ENCODE results near the gene KRT4. TPM values are rescaled to one million over a fixed set of nuclear protein-coding genes. Genes with fewer than 3 reads are reported as not detected.
A peak's percentile ranks its signal among the peaks of the same experiment; 100 is the strongest.

Gene KRT4
- total RNA-seq, 3 donors from 2014 or later: not detected

DNA sequence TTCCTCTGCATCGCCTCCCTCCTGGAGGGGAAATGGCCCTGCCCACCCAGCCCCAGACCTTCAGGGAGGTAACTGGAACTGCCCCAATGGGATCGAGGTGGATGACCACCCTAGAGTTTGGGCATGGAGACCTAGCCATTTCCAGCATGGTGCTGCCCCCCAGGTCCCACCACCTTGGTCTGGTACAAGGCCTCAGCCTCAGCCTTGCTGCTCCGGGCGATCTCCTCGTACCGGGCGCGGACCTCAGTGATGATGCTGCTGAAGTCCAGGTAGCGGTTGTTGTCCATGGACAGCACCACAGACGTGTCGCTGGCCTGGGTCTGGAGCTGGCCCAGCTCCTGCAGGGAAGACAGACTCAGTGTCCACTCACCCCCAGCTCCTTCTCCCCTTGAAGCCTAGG lies 30.5 kb upstream of the KRT4 start:
- H3K36me3 Mint-ChIP-seq (ENCODE audit: insufficient read depth): no peaks in the 10 kb centered on the region
- peaks cover 7% of the 10 kb centered on the region for H3K27me3 Mint-ChIP-seq (ENCODE audit: low read depth)
- H3K9me3 Mint-ChIP-seq: no peaks in the 10 kb centered on the region
- no peak for ATAC-seq
- H3K4me3 Mint-ChIP-seq: no peak overlapping the region
- H3K4me1 Mint-ChIP-seq (ENCODE audit: low read depth): no peaks in the 10 kb centered on the region
- DNase-seq: no peak

DNA sequence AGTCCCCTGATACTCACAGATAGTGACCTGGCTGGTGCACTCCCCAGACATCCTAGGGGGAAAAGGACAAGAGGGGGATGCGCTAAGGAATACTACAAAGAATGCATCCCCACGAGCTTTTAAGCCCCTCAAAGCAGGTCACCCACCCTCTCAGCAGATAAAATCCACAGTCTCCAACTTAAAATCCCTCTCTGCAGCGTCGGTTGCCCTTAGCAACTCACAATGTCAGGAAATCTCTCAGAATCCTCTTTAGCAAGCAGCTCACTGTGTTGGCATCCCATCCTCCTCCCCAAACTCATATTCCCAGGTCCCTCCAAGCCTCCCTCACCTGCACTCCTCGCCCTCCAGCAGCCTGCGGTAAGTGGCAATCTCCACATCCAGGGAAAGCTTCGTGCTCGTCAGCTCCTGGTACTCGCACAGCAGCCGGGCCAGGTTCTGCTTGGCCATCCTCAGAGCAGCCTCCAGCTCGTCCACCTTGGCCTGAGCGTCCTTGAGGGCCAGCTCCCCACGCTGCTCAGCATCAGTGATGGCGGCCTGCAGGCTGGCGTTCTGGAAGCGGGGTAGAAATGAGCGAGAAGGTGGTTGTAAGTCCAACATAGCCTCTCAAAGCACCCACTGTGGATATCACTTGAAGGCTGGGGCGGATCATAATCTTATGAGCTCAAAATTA lies 25.7 kb upstream of the KRT4 start:
- H3K36me3 Mint-ChIP-seq (ENCODE audit: insufficient read depth): no peaks in the 10 kb centered on the region
- peaks cover 22% of the 10 kb centered on the region for H3K4me1 Mint-ChIP-seq (ENCODE audit: low read depth)
- peaks cover 10% of the 10 kb centered on the region for H3K27me3 Mint-ChIP-seq (ENCODE audit: low read depth)
- H3K9me3 Mint-ChIP-seq: no peaks in the 10 kb centered on the region
- no peak overlapping the region for H3K4me3 Mint-ChIP-seq
- DNase-seq (no peak), ATAC-seq (no peak)

DNA sequence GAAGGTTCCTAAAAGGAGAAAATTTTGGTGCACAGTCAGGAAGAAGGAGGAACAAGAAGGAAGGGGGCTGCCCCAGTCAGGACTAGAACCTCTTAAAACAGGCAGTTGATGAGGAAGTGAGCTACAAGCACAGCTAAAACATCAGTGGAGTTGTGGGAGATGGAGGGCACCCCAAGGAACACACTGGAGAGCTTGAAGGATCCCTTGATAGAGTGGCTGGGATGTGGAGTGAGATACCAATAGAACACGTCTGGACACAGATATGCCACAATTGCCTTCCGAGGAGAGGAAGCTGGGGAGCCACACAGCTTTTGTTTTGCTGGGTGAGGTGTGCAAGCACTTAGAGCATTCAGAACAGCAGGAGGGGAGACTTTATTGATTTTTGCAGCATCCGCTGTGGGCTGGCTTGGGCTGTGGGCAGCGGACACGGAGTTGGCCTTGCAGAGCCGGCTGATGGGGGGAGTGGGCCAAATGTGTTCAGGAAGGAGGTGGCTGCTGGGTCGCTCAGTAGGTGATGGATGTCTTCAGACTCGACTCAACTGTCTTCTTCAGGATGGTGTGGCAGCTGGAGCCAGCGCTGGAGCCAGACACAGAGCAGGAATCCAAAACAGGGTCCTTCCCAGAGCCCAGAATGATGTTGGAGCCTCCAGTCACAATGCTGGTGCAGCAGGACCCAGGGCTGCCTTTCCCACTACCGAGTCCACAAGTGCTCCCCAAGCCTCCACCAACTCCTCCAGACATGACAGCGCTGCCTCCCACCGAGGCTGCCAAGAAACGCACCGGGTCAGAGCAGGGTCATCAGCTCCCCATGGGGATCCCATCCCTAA lies 24.9 kb upstream of the KRT4 start:
- no peak overlapping the region for H3K4me3 Mint-ChIP-seq
- peaks cover 10% of the 10 kb centered on the region for H3K27me3 Mint-ChIP-seq (ENCODE audit: low read depth)
- no peaks in the 10 kb centered on the region for H3K9me3 Mint-ChIP-seq
- H3K4me1 Mint-ChIP-seq (ENCODE audit: low read depth): peaks cover 22% of the 10 kb centered on the region
- ATAC-seq (no peak), DNase-seq (no peak)
- H3K36me3 Mint-ChIP-seq (ENCODE audit: insufficient read depth): no peaks in the 10 kb centered on the region

DNA sequence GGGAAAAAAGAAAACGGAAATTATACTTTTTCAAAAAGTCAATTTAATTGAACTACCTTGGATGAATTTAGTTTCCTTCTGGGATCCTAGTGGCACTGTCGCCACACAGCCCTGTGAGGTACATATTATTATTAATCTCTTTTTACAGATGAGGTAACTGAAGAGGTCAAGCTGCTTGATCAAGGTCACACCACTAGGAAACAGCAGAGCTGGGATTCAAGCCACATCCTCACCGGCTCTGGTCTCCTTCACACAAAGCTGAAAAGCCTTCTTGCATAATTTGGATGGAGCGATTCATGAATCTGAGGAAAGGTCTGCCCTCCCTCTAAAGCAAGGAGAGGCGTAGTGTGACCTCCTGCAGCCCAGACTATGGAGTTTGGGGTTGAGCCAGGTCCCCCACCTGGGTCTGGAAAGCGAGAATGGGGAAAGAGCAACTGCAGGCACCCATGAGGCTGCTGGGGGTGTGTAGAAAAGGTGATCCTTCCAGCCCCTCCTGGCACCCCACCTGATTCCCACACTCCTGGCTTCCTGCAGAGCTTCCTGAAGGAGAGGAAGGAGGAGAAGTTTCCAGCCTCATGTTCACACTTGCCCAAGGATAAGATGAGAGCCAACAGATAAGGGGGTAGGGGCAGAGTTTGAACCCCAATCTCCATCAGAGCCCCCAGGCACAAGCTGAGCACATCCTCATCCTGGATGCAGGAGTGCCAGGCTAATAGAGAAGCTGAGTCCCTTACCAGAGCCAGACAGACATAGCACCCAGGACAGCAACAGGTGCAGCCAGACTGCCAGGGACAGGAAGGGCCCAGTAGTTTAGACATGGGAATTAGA lies 24.1 kb upstream of the KRT4 start:
- peaks cover 22% of the 10 kb centered on the region for H3K4me1 Mint-ChIP-seq (ENCODE audit: low read depth)
- no peak for DNase-seq
- ATAC-seq: no peak
- no peaks in the 10 kb centered on the region for H3K36me3 Mint-ChIP-seq (ENCODE audit: insufficient read depth)
- H3K4me3 Mint-ChIP-seq: no peak overlapping the region
- H3K9me3 Mint-ChIP-seq: no peaks in the 10 kb centered on the region
- H3K27me3 Mint-ChIP-seq (ENCODE audit: low read depth): peaks cover 10% of the 10 kb centered on the region

DNA sequence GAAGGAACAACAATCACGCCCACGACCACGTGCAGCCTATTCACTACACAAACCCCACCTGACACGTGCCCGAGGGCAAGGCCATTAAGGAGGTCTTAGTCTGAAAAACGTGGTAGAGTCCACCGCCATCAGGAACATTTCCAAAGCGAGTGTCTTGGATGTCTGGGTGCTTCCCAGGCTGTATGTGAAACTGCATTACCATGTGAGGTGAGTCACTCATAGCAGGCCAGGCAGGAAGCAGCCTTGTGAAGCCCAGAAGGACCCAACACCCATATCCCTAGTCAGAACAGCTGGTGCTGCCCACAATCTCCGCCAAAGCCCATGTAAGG lies 23.5 kb upstream of the KRT4 start:
- peaks cover 22% of the 10 kb centered on the region for H3K4me1 Mint-ChIP-seq (ENCODE audit: low read depth)
- DNase-seq (no peak), ATAC-seq (no peak)
- H3K4me3 Mint-ChIP-seq: no peak overlapping the region
- H3K27me3 Mint-ChIP-seq (ENCODE audit: low read depth): peaks cover 10% of the 10 kb centered on the region
- no peaks in the 10 kb centered on the region for H3K9me3 Mint-ChIP-seq
- H3K36me3 Mint-ChIP-seq (ENCODE audit: insufficient read depth): no peaks in the 10 kb centered on the region

DNA sequence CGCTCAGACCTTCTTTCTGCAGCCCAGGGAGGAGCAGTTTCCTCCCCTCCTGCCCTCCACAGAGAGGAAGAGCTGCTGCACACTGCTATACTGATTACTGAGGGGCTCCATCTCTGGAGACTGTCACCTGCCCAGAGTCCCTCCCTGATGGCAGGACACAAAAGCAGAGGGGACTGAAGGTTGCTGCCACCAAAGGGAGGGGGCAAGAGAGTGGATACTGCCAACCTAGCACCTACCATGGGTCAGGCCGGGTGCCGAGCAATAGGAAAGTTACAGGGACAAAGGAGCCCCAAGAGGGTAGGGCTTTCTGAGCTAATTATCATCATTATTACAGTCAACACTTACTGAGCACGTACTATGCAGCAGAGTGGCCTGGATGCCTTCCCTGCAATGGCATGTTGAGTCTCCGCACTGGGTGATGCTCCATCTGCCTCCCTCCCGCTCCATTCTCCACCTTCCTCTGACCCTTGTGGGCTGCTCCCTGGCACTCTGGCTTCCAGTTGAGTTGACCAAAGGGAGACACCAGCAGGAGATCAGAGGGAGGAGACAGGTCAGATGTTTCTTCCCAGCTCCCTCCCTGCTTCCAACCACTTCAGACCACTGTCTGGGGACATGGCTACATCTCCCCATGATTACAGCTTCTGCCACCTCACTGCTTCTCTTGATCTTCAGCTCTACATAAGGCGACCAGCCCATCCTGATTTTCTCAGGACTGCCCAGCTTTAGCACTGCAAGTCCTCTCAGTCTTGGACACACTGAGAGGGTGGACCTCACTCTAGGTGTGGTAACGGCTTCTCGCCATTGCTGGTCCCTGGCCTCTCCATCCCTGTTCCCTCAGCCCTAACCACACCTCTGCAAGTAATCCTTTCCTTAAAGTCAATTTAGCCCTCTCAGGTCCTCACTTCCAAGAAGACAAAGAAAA lies 22.8 kb upstream of the KRT4 start:
- ATAC-seq (peak; percentile 5 to 8), DNase-seq (no peak)
- peaks cover 22% of the 10 kb centered on the region for H3K4me1 Mint-ChIP-seq (ENCODE audit: low read depth)
- H3K27me3 Mint-ChIP-seq (ENCODE audit: low read depth): peaks cover 10% of the 10 kb centered on the region
- no peaks in the 10 kb centered on the region for H3K36me3 Mint-ChIP-seq (ENCODE audit: insufficient read depth)
- no peaks in the 10 kb centered on the region for H3K9me3 Mint-ChIP-seq
- H3K4me3 Mint-ChIP-seq: no peak overlapping the region

DNA sequence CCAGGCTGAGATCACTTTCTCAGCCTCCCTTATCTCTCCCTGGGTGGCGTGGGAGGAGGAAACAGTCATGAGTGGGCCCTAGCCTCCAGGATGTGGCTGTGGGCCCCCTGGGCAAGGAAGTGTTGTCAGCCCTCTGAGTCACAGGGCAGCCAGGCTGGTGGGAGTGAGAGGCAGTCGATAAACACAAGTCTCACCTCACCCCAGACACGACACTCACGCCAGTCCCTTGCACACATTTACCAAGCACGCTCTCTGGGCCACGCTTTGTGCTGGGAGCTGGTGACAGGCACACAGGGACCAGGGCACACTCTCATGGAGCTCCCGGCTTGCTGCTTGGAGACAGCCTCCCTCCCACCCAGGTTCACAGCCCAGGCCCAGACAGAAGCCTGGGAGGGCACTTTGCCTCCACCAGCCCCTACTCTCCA lies 22.1 kb upstream of the KRT4 start:
- no peaks in the 10 kb centered on the region for H3K9me3 Mint-ChIP-seq
- peak; percentile 56 for DNase-seq
- H3K27me3 Mint-ChIP-seq (ENCODE audit: low read depth): peaks cover 10% of the 10 kb centered on the region
- peak; percentile 91 to 96 for ATAC-seq
- peaks cover 22% of the 10 kb centered on the region for H3K4me1 Mint-ChIP-seq (ENCODE audit: low read depth)
- peak overlapping the region; percentile 35 for H3K4me3 Mint-ChIP-seq
- H3K36me3 Mint-ChIP-seq (ENCODE audit: insufficient read depth): no peaks in the 10 kb centered on the region

DNA sequence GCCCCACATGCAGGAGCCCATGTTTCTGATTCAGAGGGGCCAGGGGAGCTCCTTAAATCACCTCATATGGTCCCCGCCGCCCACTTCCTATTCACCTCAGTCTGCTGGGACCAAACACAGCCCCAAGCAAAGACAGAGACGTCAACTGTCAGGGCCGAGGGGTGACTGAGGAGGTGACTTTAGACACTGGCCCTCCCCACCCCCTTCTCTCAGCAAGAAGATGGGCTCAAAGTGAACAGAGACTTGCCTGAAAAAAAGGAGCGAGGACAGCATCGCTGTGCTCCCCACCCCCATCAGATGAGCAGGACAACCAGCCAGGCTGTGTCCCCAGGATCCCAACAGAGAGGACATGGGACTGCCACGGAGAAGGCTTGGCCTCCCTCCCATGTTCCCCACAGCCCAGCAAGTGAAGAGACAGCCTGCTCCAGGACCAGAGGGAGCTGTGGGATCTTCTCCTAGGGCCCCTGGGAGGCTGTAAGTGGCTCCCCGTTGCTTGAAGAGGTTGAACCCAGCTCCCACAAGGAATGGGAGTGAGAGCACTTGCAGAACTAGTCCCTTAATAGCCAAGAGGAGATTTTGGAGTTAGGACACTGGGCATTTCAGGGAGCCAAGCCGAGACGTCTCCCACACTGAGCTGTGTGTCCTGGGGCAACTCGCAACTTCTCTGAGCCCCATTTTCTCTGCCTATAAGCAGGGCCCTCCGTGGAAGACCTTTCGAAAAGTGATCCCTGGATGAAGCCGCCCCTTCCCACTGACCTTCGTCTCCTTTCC lies 21.5 kb upstream of the KRT4 start:
- no peaks in the 10 kb centered on the region for H3K36me3 Mint-ChIP-seq (ENCODE audit: insufficient read depth)
- H3K4me3 Mint-ChIP-seq: no peak overlapping the region
- peaks cover 10% of the 10 kb centered on the region for H3K27me3 Mint-ChIP-seq (ENCODE audit: low read depth)
- H3K4me1 Mint-ChIP-seq (ENCODE audit: low read depth): peaks cover 22% of the 10 kb centered on the region
- no peak for ATAC-seq
- DNase-seq: no peak
- H3K9me3 Mint-ChIP-seq: no peaks in the 10 kb centered on the region

DNA sequence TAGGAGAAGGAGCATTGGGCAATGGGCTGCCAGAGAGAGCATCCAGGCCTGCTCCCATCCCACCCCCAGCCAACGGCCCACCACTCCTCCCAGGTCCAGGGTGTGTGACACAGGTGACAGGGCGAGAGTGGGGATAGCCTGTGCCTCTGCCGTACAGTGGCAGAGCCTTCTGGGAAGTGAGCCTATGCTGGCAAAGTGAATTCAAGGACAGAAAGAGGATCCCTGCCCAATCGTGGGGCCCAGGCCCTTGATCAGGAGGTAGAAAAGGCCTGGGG lies 20.7 kb upstream of the KRT4 start:
- Mint-ChIP-seq H3K4me1 (ENCODE audit: low read depth) (peaks cover 22% of the 10 kb centered on the region), H3K36me3 (ENCODE audit: insufficient read depth) (no peaks in the 10 kb centered on the region), H3K27me3 (ENCODE audit: low read depth) (peaks cover 7% of the 10 kb centered on the region), H3K9me3 (no peaks in the 10 kb centered on the region), H3K4me3 (no peak overlapping the region)
- ATAC-seq: no peak
- DNase-seq: no peak

DNA sequence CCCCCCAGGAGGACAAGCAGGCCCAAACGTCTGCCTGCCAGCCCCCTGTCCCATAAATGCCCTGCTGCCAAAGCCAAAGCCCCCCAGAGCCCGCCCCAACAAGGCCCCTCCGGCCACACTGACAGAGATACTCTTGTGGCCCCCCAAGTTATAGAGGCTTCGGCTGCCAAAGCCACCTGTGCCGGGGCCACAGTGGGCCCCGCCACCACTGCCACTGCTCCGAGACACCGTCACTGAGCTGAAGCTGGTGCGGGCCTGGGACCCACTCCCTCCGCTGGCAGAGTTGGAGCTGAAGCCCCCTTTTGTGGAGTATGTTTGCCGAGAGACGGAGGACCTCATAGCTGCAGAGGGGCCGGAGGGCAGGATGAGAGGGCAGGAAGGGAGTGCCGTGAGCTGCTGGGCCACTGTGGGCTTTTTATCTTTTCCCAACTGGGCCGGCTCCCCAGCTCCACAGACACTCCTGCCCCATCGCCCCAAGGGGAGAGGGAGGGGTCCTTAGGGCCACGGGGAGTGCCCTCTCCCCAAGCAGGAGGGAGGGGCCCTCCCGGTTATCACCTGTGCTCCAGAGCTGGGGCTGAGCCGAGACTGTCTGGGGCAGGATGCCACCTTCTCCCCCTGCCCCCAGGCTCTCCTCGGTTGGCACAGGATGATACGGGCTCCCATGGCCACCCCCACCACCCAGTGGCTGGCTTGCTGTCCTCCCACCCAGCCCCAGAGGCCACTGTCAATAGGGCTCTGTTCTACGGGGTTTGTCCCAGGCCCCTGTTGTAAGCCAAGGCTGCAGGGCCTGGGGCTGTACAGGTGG lies 20.2 kb upstream of the KRT4 start, which contains the start of gene KRT79:
Gene KRT79 (minus strand): TSS at position 390 of the 805 bp plus-strand sequence. CDS start 51 bp downstream, at position 339.
- ATAC-seq: no peak
- H3K4me3 Mint-ChIP-seq: no peak within 1 kb of the TSS
- H3K36me3 Mint-ChIP-seq (ENCODE audit: insufficient read depth): no peaks in the 10 kb centered on the region
- no peaks in the 10 kb centered on the region for H3K9me3 Mint-ChIP-seq
- H3K4me1 Mint-ChIP-seq (ENCODE audit: low read depth): peaks cover 22% of the 10 kb centered on the region
- peaks cover 3% of the 10 kb centered on the region for H3K27me3 Mint-ChIP-seq (ENCODE audit: low read depth)
- no peak for DNase-seq

DNA sequence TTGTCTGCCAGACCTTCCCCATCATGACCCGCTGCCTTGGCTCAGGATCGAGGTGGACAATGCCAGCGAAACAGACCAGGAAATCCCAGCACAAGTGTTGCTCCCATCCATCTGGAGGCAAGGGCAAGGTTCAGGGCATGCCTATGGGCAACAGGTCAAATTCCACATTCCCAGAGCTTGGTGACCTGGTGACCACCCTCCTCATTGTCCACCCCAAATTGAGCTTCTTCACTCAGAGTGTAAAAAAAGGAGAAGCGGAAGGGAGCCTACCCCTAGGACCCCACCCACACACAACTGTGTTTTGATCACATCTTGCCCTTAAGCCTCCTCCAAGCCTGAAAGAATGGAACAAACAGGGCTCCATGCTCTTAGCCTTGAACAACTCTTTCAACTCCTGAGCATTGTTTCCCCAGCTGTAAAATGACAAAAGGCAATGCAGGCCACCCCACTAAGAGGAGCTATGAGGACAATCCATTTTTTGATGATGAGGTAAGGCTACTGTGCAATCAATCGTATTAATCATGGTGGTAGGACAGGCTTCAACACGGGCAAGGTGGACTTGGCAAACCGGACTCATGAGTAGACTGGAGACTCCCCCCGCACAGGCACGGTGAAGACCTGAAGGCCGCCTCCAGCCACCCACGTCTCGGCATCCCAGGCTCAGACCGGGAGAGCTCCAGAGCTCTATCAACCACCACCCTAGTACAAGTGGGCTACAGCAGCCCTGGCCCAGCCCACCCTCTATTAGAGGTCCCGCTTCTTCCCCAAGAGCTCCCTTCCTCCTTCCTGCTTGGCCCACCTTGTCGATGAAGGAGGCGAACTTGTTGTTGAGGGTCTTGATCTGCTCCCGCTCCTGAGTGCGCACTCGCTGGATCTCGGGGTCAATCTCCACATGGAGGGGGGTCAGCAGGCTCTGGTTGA lies 19.3 kb upstream of the KRT4 start:
- no peaks in the 10 kb centered on the region for H3K9me3 Mint-ChIP-seq
- no peak overlapping the region for H3K4me3 Mint-ChIP-seq
- ATAC-seq: no peak

DNA sequence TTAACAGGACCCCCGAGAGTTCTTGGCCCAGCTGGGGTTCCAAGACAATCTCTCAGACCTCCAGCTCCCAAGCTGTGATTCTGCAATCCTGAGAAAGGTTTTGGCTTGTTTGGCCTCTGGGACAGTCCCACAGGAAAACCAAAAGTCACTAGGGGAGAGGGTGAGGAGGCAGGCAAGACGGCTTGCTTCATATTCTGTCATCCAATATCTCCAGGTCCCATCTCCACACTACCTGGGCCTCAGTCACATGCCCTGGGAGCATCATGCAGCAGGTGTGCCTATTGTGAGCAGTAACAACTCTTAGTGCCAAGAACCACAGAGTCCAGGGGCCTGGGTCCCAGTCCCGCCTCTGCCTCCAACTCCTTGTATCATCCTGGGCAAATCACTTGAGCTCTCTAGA lies 18.5 kb upstream of the KRT4 start:
- ATAC-seq: no peak
- Mint-ChIP-seq H3K36me3 (ENCODE audit: insufficient read depth) (no peaks in the 10 kb centered on the region), H3K4me1 (ENCODE audit: low read depth) (peaks cover 27% of the 10 kb centered on the region), H3K27me3 (ENCODE audit: low read depth) (peaks cover 2% of the 10 kb centered on the region), H3K9me3 (no peaks in the 10 kb centered on the region), H3K4me3 (no peak overlapping the region)
- no peak for DNase-seq

More for the DNA sequence above, 19.3 kb upstream of the KRT4 start:
- no peaks in the 10 kb centered on the region for H3K36me3 Mint-ChIP-seq (ENCODE audit: insufficient read depth)
- peaks cover 27% of the 10 kb centered on the region for H3K4me1 Mint-ChIP-seq (ENCODE audit: low read depth)
- peaks cover 2% of the 10 kb centered on the region for H3K27me3 Mint-ChIP-seq (ENCODE audit: low read depth)
- no peak for DNase-seq

Data from activated T-cell treated with anti-CD3 and anti-CD28 coated beads, Interleukin-2, amount 50 U/mL, for 4 hours (primary cell).